ENCODE results near the gene APMAP. TPM values are rescaled to one million over a fixed set of nuclear protein-coding genes. Genes with fewer than 3 reads are reported as not detected.
"Not testable (repeated sequence)": the region's sequence is repeated elsewhere in the genome, so short reads cannot be mapped to it uniquely, and the experiment has no call there.

APMAP gene
- total RNA-seq, 2 experiments from 2014 or later: 36.7 to 40.0 TPM

DNA sequence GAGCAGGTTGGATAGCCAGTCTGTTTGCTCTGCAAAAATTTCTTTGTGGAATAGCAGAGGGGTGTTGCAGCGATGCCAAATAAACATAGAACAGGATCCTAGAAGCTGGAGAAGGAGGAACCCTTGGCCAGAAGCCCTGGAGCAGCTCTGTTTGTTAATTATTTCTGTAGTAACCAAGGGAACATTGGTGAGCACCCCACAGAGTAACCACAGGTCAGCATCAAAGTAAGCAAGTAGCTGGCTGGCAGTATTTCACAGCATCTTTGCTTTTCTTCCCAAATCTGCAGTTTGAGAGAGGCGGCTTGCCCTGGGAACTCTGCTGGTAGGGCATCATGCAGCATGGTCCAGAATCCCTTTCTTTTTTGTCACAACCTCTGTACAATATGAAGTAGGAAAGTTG lies 12.7 kb upstream of the APMAP start:
- no peak overlapping the region for H3K27ac Mint-ChIP-seq
- TF ChIP-seq, protein P1, sequence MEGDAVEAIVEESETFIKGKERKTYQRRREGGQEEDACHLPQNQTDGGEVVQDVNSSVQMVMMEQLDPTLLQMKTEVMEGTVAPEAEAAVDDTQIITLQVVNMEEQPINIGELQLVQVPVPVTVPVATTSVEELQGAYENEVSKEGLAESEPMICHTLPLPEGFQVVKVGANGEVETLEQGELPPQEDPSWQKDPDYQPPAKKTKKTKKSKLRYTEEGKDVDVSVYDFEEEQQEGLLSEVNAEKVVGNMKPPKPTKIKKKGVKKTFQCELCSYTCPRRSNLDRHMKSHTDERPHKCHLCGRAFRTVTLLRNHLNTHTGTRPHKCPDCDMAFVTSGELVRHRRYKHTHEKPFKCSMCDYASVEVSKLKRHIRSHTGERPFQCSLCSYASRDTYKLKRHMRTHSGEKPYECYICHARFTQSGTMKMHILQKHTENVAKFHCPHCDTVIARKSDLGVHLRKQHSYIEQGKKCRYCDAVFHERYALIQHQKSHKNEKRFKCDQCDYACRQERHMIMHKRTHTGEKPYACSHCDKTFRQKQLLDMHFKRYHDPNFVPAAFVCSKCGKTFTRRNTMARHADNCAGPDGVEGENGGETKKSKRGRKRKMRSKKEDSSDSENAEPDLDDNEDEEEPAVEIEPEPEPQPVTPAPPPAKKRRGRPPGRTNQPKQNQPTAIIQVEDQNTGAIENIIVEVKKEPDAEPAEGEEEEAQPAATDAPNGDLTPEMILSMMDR (IDR thresholded peaks at IDR 0.05): no peak
- peaks cover 17% of the 10 kb centered on the region for H3K36me3 Mint-ChIP-seq (ENCODE audit: low read depth)
- no peaks in the 10 kb centered on the region for H3K27me3 Mint-ChIP-seq
- DNase-seq: no peak
- H3K4me1 Mint-ChIP-seq (ENCODE audit: low read depth): peaks cover 4% of the 10 kb centered on the region
- no peak for ATAC-seq
- CTCF ChIA-PET: interaction anchor here (1.2 to 1.9 kb wide), 3 partner anchors 10 to 60 kb away, joined by 3 to 6 read pairs (median 4); no protein-coding TSS in a partner anchor
- no peak overlapping the region for H3K4me3 Mint-ChIP-seq
- H3K9me3 Mint-ChIP-seq: peaks cover 2% of the 10 kb centered on the region
- POLR2A ChIA-PET: no interaction called here
- intact Hi-C loops (cut with micrococcal nuclease): no loop called here

DNA sequence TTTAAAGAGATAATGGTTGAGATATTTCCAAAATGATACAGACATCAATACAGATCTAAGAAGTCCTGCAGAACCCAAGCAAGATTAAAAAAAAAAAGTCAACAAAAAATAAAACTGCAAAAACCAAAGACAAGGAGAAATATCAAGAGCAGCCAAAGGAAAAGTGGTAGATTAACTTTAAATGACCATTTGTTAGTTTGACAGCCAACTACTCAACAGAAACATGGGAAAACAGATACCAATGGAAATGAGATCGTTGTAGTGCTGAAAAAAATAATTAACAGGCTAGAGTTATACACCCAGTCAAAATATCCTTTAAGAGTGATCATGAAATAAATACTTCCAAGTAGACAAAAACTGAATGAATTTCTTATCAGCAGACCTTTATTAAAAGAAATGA lies 10.5 kb upstream of the APMAP start:
- ATAC-seq: no peak
- Mint-ChIP-seq H3K27ac (no peak overlapping the region), H3K4me1 (ENCODE audit: low read depth) (peaks cover 7% of the 10 kb centered on the region), H3K4me3 (no peak overlapping the region), H3K9me3 (peaks cover 2% of the 10 kb centered on the region), H3K27me3 (no peaks in the 10 kb centered on the region), H3K36me3 (ENCODE audit: low read depth) (peaks cover 17% of the 10 kb centered on the region)
- no peak for DNase-seq
- ChIA-PET CTCF (no interaction called here), POLR2A (no interaction called here)
- TF ChIP-seq, protein P1 (IDR thresholded peaks at IDR 0.05): no peak
- intact Hi-C loops (cut with micrococcal nuclease): no loop called here

DNA sequence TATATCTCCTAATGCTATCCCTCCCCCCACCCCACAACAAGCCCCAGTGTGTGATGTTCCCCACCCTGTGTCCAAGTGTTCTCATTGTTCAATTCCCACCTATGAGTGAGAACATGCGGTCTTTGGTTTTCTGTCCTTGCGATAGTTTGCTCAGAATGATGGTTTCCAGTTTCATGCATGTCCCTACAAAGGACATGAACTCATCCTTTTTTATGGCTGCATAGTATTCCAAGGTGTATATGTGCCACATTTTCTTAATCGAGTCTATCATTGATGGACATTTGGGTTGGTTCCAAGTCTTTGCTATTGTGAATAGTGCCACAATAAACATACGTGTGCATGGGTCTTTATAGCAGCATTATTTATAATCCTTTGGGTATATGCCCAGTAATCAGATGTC lies 8.8 kb upstream of the APMAP start:
- intact Hi-C loops (cut with micrococcal nuclease); CTCF ChIA-PET; H3K9me3 Mint-ChIP-seq; H3K4me3 Mint-ChIP-seq; H3K4me1 Mint-ChIP-seq (ENCODE audit: low read depth); ATAC-seq; POLR2A ChIA-PET; H3K27ac Mint-ChIP-seq; DNase-seq; H3K27me3 Mint-ChIP-seq: not testable (repeated sequence)
- H3K36me3 Mint-ChIP-seq (ENCODE audit: low read depth): peaks cover 16% of the 10 kb centered on the region

DNA sequence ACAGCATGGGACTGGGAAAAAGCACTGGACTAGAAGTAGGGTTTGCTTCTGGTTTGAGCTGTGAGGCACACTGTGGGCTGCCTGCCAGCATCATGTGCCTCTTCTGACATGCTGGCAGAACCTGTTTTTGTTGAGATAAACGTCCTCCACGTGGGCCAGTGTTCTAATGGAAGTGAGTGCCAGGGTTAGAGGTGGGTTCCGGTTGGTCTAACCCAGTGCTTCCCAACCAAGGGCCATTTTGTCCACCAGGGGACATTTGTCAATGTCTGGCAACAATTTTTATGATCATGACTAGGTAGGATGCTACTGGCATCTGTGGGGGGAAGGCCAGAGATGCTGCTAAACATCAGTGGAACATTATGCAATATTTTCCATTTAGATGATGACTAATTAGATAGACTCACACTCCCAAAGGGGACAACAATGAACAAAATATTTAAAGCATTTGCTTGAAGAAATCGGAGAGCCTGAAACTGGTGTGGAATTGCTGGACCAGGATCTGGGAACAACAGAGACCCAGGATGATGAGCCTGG lies 7.8 kb upstream of the APMAP start:
- peak overlapping the region; percentile 41 for H3K27ac Mint-ChIP-seq
- DNase-seq (no peak), ATAC-seq (peak; percentile 79)
- no peak overlapping the region for H3K4me3 Mint-ChIP-seq
- TF ChIP-seq, protein P1 (IDR thresholded peaks at IDR 0.05): no peak
- ChIA-PET POLR2A (no interaction called here), CTCF (interaction anchor here (8.4 kb wide), 1 partner anchor 60 kb away, joined by 167 read pairs; the partner anchor contains the start of gene ACSS1)
- peaks cover 2% of the 10 kb centered on the region for H3K9me3 Mint-ChIP-seq
- H3K36me3 Mint-ChIP-seq (ENCODE audit: low read depth): peaks cover 11% of the 10 kb centered on the region
- intact Hi-C loops (cut with micrococcal nuclease): no loop called here
- peaks cover 7% of the 10 kb centered on the region for H3K4me1 Mint-ChIP-seq (ENCODE audit: low read depth)
- no peaks in the 10 kb centered on the region for H3K27me3 Mint-ChIP-seq

DNA sequence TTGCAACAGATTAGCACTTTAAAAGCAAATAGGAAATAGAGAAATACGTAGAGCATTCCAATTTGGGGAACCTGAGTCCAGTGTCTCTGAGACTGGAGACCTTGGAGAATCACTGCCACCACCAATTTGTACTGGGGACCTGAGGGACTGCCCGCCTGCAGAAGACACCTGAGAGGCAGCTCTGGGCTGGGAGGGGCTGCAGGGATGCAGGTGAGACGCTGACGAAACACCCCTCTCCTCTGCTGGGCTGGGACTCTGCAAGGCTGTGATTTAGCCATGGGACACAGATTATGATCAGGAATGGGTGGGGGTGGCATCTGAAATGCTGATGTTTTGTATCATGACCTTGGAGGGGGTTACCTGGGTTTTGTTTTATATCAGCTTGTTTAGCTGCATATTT lies 7.0 kb upstream of the APMAP start:
- ATAC-seq (no peak), DNase-seq (no peak)
- Mint-ChIP-seq H3K27ac (no peak overlapping the region), H3K9me3 (peaks cover 2% of the 10 kb centered on the region), H3K4me3 (no peak overlapping the region), H3K36me3 (ENCODE audit: low read depth) (peaks cover 11% of the 10 kb centered on the region), H3K4me1 (ENCODE audit: low read depth) (peaks cover 13% of the 10 kb centered on the region), H3K27me3 (no peaks in the 10 kb centered on the region)
- ChIA-PET POLR2A (interaction anchor here (1.1 kb wide), 1 partner anchor 10 kb away, joined by 3 read pairs; no protein-coding TSS in a partner anchor), CTCF (interaction anchor here (0.7 to 8.4 kb wide), 2 partner anchors 61 to 180 kb away, joined by 7 to 167 read pairs; partner anchors contain the start of gene ACSS1)
- TF ChIP-seq, protein P1 (IDR thresholded peaks at IDR 0.05): no peak
- intact Hi-C loops (cut with micrococcal nuclease): loop anchor here (10.0 kb wide), 1 partner anchor 395 kb away; the partner anchor contains the start of gene ABHD12
